H1 (cell line): ENCODE results near the gene NKD2. TPM values are rescaled to one million over a fixed set of nuclear protein-coding genes. Genes with fewer than 3 reads are reported as not detected.

Source experiments
- CTCF ChIA-PET: fragments of 300-600 bp; sonication (Branson Sonifier 250); formaldehyde crosslinking; loops from one replicate; lab custom pipeline; 2021; ENCODE audit not compliant: partially characterized antibody; lab: Charles Lee
- POLR2A ChIA-PET: fragments of 300-600 bp; sonication (Branson Sonifier 250); formaldehyde crosslinking; loops from one replicate; lab custom pipeline; 2021; ENCODE audit warnings: inconsistent platforms; ENCODE audit not compliant: partially characterized antibody; lab: Charles Lee
- DNase-seq, 2 experiments: peaks; one replicate each; pipeline versions ENCODE4 v3.0.0 to v3.0.0-alpha.2; 2010 to 2022; ENCODE audit warnings: low spot score in 2 of 2, low read depth in 1 of 2, mixed read lengths in 1 of 2
- FAIRE-seq: peaks from 2 replicates; lab custom pipeline; 2011; peaks lifted over from hg19 to GRCh38; lab: Jason Lieb, UNC
- H2AFZ ChIP-seq: 2 replicates; pipeline ENCODE4 v1.8.1; 2012; ENCODE audit warnings: low read length, inconsistent platforms
- H2AK5ac ChIP-seq: 2 replicates; pipeline ENCODE4 v1.6.1; 2013; ENCODE audit warnings: low read depth, low read length
- H2BK120ac ChIP-seq: replicated peaks from 2 replicates; pipeline ENCODE3; 2013; ENCODE audit warnings: low read depth, low read length, inconsistent platforms
- H2BK12ac ChIP-seq: 2 replicates; pipeline ENCODE4 v1.6.1; 2013; ENCODE audit warnings: low read depth, low read length
- H2BK15ac ChIP-seq: 2 replicates; pipeline ENCODE4 v1.6.1; 2013; ENCODE audit warnings: low read length
- H2BK20ac ChIP-seq: 2 replicates; pipeline ENCODE4 v1.6.1; 2013; ENCODE audit warnings: low read length
- H2BK5ac ChIP-seq: 2 replicates; pipeline ENCODE4 v1.6.1; 2013; ENCODE audit warnings: low read depth, low read length
- H3K14ac ChIP-seq: 2 replicates; pipeline ENCODE4 v1.6.1; 2013; ENCODE audit warnings: inconsistent platforms; ENCODE audit not compliant: insufficient read length
- H3K18ac ChIP-seq: 2 replicates; pipeline ENCODE4 v1.6.1; 2013; ENCODE audit warnings: low read length; ENCODE audit errors: extremely low read depth
- H3K23ac ChIP-seq: 2 replicates; pipeline ENCODE4 v1.6.1; 2013; ENCODE audit warnings: inconsistent platforms; ENCODE audit not compliant: insufficient read length
- H3K23me2 ChIP-seq: 2 replicates; pipeline ENCODE4 v1.6.1; 2013; ENCODE audit warnings: low read depth, low read length
- H3K27ac ChIP-seq: 2 replicates; pipeline ENCODE4 v1.6.1; 2011; ENCODE audit warnings: low read depth, low read length, inconsistent platforms
- H3K27me3 ChIP-seq, 4 experiments: replicated peaks in 1 of 4; 1 replicate in 1 of 4; 2 replicates in 3 of 4; pipeline versions ENCODE4 v1.6.1 to v1.8.1; 2011 to 2013; ENCODE audit warnings: low read length in 3 of 4, mild to moderate bottlenecking in 3 of 4, inconsistent platforms in 2 of 4, mixed read lengths in 2 of 4, moderate library complexity in 1 of 4; ENCODE audit not compliant: control insufficient read depth in 3 of 4, insufficient read depth in 3 of 4; ENCODE audit errors: extremely low read depth in 1 of 4
- H3K36me3 ChIP-seq, 4 experiments: 2 replicates each; pipeline versions ENCODE4 v1.6.1 to v1.8.1; 2011 to 2013; ENCODE audit warnings: mild to moderate bottlenecking in 4 of 4, low read length in 3 of 4, moderate library complexity in 2 of 4, control low read depth in 1 of 4, inconsistent platforms in 1 of 4; ENCODE audit not compliant: insufficient read depth in 4 of 4, control insufficient read depth in 2 of 4
- H3K4ac ChIP-seq: replicated peaks from 2 replicates; pipeline ENCODE3; 2013; ENCODE audit warnings: low read length, low read depth, mixed read lengths, inconsistent platforms; ENCODE audit not compliant: insufficient read length
- H3K4me1 ChIP-seq, 4 experiments: replicated peaks in 1 of 4; 1 replicate in 1 of 4; 2 replicates in 3 of 4; pipeline versions ENCODE4 v1.6.1 to v1.8.1; 2011 to 2013; ENCODE audit warnings: low read length in 3 of 4, inconsistent platforms in 2 of 4, mixed read lengths in 1 of 4; ENCODE audit not compliant: insufficient read depth in 4 of 4, control insufficient read depth in 3 of 4
- H3K4me2 ChIP-seq, 2 experiments: 2 replicates each; pipeline versions ENCODE4 v1.6.1 to v1.8.1; 2011 to 2013; ENCODE audit warnings: low read depth in 2 of 2, low read length in 2 of 2, control low read depth in 1 of 2, inconsistent platforms in 1 of 2, mild to moderate bottlenecking in 1 of 2; ENCODE audit not compliant: insufficient read depth in 1 of 2
- H3K4me3 ChIP-seq, 4 experiments: fragments of 200-600, 300-600 bp in 1 of 4; sonication (generic), shearing (Covaris generic), sonication (Bioruptor Twin) in 1 of 4; 2 replicates each; pipeline versions ENCODE4 v1.5.1 to v1.8.1; 2011 to 2016; ENCODE audit warnings: low read length in 4 of 4, low read depth in 3 of 4, control low read depth in 2 of 4, inconsistent platforms in 2 of 4, mild to moderate bottlenecking in 2 of 4, mixed read lengths in 1 of 4, moderate library complexity in 1 of 4; ENCODE audit not compliant: insufficient read depth in 2 of 4; ENCODE audit errors: extremely low read depth in 1 of 4
- H3K56ac ChIP-seq: replicated peaks from 2 replicates; pipeline ENCODE3; 2013; ENCODE audit warnings: low read depth, mild to moderate bottlenecking, mixed read lengths, low read length, inconsistent platforms; ENCODE audit not compliant: insufficient read length
- H3K79me1 ChIP-seq: 2 replicates; pipeline ENCODE4 v1.6.1; 2013; ENCODE audit warnings: low read depth, low read length, control low read depth
- H3K79me2 ChIP-seq, 2 experiments: 2 replicates each; pipeline versions ENCODE4 v1.6.1 to v1.8.1; 2012 to 2013; ENCODE audit warnings: low read length in 2 of 2, mild to moderate bottlenecking in 2 of 2, inconsistent platforms in 1 of 2; ENCODE audit not compliant: insufficient read depth in 2 of 2, control insufficient read depth in 1 of 2
- H3K9ac ChIP-seq, 4 experiments: replicated peaks in 1 of 4; 1 replicate in 1 of 4; 2 replicates in 3 of 4; pipeline versions ENCODE4 v1.6.1 to v1.8.1; 2011 to 2013; ENCODE audit warnings: low read depth in 3 of 4, low read length in 3 of 4, control low read depth in 2 of 4, mild to moderate bottlenecking in 2 of 4, moderate library complexity in 2 of 4, inconsistent platforms in 1 of 4; ENCODE audit errors: extremely low read depth in 1 of 4
- H3K9me3 ChIP-seq, 2 experiments: 2 replicates each; pipeline versions ENCODE4 v1.6.1 to v1.8.1; 2012 to 2013; ENCODE audit warnings: mild to moderate bottlenecking in 2 of 2, moderate library complexity in 2 of 2, control low read depth in 1 of 2, inconsistent platforms in 1 of 2, low read depth in 1 of 2, low read length in 1 of 2, mixed read lengths in 1 of 2; ENCODE audit not compliant: insufficient read depth in 2 of 2
- H4K20me1 ChIP-seq, 2 experiments: replicated peaks in 1 of 2; 2 replicates each; pipeline versions ENCODE3 to v1.8.1; 2011 to 2013; ENCODE audit warnings: inconsistent platforms in 2 of 2, low read length in 2 of 2, mild to moderate bottlenecking in 1 of 2; ENCODE audit not compliant: insufficient read depth in 2 of 2, control insufficient read depth in 1 of 2
- H4K5ac ChIP-seq: 2 replicates; pipeline ENCODE4 v1.6.1; 2013; ENCODE audit warnings: low read length, low read depth, mixed read lengths, inconsistent platforms; ENCODE audit not compliant: insufficient read length
- H4K8ac ChIP-seq: 2 replicates; pipeline ENCODE4 v1.8.0; 2013; ENCODE audit warnings: mild to moderate bottlenecking, moderate library complexity, low read length, inconsistent platforms; ENCODE audit not compliant: insufficient read depth; ENCODE audit errors: extremely low read depth
- H4K91ac ChIP-seq: replicated peaks from 2 replicates; pipeline ENCODE3; 2013; ENCODE audit warnings: low read length, mixed read lengths, inconsistent platforms; ENCODE audit not compliant: insufficient read length
- CHD1 ChIP-seq: IDR thresholded peaks from 2 replicates; pipeline ENCODE4 v1.6.1; 2012; ENCODE audit warnings: low read depth, low read length, improper control_type of control experiment
- EGR1 ChIP-seq: IDR thresholded peaks from 2 replicates; pipeline ENCODE4 v1.6.1; 2011; ENCODE audit warnings: low read depth, low read length, borderline replicate concordance
- KDM1A ChIP-seq: fragments of 200-600, 300-600 bp; sonication (generic); IDR thresholded peaks from 2 replicates; pipeline ENCODE4 v1.7.1; 2016; ENCODE audit warnings: mild to moderate bottlenecking, low read length, borderline replicate concordance
- PHF8 ChIP-seq: fragments of 200-600 bp; sonication (generic); conservative IDR thresholded peaks from 2 replicates; pipeline ENCODE4 v1.7.1; 2012; ENCODE audit warnings: low read depth, mild to moderate bottlenecking, inconsistent platforms, low read length, moderate library complexity
- RFX5 ChIP-seq: IDR thresholded peaks from 2 replicates; pipeline ENCODE4 v1.6.1; 2011; ENCODE audit warnings: low read depth, low read length, improper control_type of control experiment, borderline replicate concordance
- SIN3A ChIP-seq, 2 experiments: IDR thresholded peaks in 1 of 2; conservative IDR thresholded peaks in 1 of 2; 2 replicates each; pipeline ENCODE4 v1.6.1; 2011 to 2012; ENCODE audit warnings: low read length in 2 of 2, improper control_type of control experiment in 1 of 2, low read depth in 1 of 2, mild to moderate bottlenecking in 1 of 2
- SP1 ChIP-seq: IDR thresholded peaks from 2 replicates; pipeline ENCODE4 v1.6.1; 2011; ENCODE audit warnings: low read depth, low read length
- TCF12 ChIP-seq: IDR thresholded peaks from 2 replicates; pipeline ENCODE4 v1.6.1; 2011; ENCODE audit warnings: low read depth, mild to moderate bottlenecking, low read length
- ZNF274 ChIP-seq: IDR thresholded peaks from 2 replicates; pipeline ENCODE4 v1.7.0; 2012; ENCODE audit warnings: low read length, borderline replicate concordance; ENCODE audit errors: extremely low read depth
- whole genome bisulfite sequencing, 2 experiments: shearing (Covaris generic) in 1 of 2; methylation state at CpG; one replicate each; pipeline versions ENCODE4 v1.1.6 to v1.1.7; 2013 to 2015; ENCODE audit warnings: low lambda C conversion rate in 2 of 2, mixed read lengths in 2 of 2, inconsistent platforms in 1 of 2, low coverage in 1 of 2, missing lambda C conversion rate in 1 of 2; ENCODE audit not compliant: insufficient replicate concordance in 2 of 2, insufficient coverage in 1 of 2, insufficient read length in 1 of 2; ENCODE audit errors: extremely low coverage in 1 of 2, missing lambda C conversion rate in 1 of 2; 5-methylcytosine and 5-hydroxymethylcytosine counted together
- polyA plus RNA-seq, 7 experiments: library from polyadenylated mRNA; depleted of rRNA in 3 of 7; stranded (reverse) in 5 of 7; unstranded in 2 of 7; fragments of >200 nt in 5 of 7; fragments of 200-250 nt in 2 of 7; gene quantifications; 1 replicate in 5 of 7; 2 replicates in 1 of 7; 4 replicates in 1 of 7; pipeline versions ENCODE4 v1.2.1 to v1.2.3, GENCODE V29; 2011 to 2013; ENCODE audit warnings: missing spikeins in 2 of 7, mixed read lengths in 2 of 7
- total RNA-seq: library from RNA; stranded (reverse); fragmentation: NEBNext Ultra II Directional; extraction: Animal tissue kit (Norgen Biotek cat#: 25700); gene quantifications from 2 replicates; pipeline ENCODE4 v1.2.1, GENCODE V29; 2021
- TF ChIP-seq, protein P1 (sequence below): IDR thresholded peaks from 2 replicates; pipeline ENCODE4 v1.6.1; 2011; ENCODE audit warnings: low read length, improper control_type of control experiment

Gene NKD2
- total and polyA plus RNA-seq, 2 of the 8 experiments (the other 6 are each of a cell fraction or from before 2014, with no cell fraction given), result 5.5 to 7.9 TPM

DNA sequence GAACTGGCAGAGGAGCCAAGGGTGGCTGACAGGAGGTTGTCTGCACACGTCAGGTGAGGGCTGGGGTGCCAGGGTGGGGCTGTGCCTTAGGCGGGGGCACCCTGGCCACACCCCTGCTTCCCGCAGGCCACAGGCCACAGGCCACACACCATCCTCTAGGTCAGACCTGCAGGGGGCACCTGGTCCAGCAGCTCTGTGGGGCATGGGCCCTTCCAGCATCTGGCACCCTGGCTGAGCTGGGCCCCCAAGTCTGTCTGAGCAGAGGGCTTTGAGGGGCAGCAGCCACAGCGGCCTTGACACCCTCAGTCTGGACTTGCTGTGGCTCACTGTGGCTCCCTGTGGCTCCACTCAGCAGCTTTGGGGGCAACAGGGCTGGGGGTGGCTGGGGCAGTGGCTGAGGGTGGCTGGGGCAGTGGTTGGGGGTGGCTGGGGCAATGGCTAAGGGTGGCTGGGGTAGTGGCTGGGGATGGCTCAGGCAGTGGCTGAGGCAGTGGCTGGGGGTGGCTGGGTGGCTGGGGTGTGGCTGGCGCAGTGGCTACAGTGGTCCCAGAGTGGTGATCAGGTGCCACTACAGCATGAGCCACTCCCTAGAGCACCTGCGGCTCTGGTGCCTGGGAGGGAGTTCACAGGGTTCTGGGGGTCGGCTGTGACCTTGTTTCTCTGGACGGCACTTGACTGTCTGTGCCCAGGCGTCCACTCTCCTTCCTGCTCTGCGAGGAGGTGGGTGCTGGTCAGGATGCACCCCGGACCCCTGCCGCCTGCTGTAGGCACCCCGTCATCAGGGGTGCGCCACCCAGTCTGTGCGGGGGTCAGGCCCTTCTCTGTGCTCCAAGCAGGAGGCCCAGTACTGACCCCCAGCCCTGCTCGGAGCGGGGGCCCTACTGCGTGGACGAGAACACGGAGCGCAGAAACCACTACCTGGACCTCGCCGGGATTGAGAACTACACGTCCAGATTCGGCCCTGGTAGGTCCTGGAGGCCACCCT, 27.1 kb downstream of the NKD2 start:
- Histone ChIP-seq H2BK120ac (no peak overlapping the region), H2BK5ac (no peak overlapping the region), H3K79me1 (no peaks in the 10 kb centered on the region), H3K23ac (no peak overlapping the region), H3K27me3 (no peaks in the 10 kb centered on the region), H3K9me3 (peaks cover 8 to 9% of the 10 kb centered on the region in 2 experiments; a peak in 3 of 4 replicates), H4K5ac (no peak overlapping the region), H3K4me3 (no peak overlapping the region), H3K4me2 (no peak overlapping the region), H2AFZ (no peak overlapping the region), H3K4ac (no peak overlapping the region), H3K14ac (no peak overlapping the region), H3K36me3 (no peaks in the 10 kb centered on the region), H2BK15ac (no peak overlapping the region), H3K56ac (no peak overlapping the region), H3K79me2 (no peaks in the 10 kb centered on the region), H3K4me1 (no peaks in the 10 kb centered on the region; a peak in 1 of 7 replicates), H2BK20ac (no peak overlapping the region), H3K18ac (no peak overlapping the region), H3K9ac (no peak overlapping the region), H3K23me2 (peaks cover 1% of the 10 kb centered on the region; the same call in 1 of the 2 replicates), H3K27ac (no peak overlapping the region), H2AK5ac (no peak overlapping the region), H4K91ac (no peak overlapping the region), H2BK12ac (no peak overlapping the region), H4K8ac (peak overlapping the region; percentile 46; the same call in 1 of the 2 replicates), H4K20me1 (peaks cover 0 to 4% of the 10 kb centered on the region in 2 experiments)
- POLR2A ChIA-PET, result no interaction called here
- DNase-seq, result no peak
- WGBS, 2 experiments, result 85% methylated on average over 18 of the region's 25 CpGs; no CpG with 5 or more reads in 1 of the 2 experiments
- CTCF ChIA-PET, result no interaction called here
- FAIRE-seq, result no peak
- TF ChIP-seq ZNF274 (no peak), SIN3A (conservative IDR thresholded peaks at IDR 0.05 in 1 of 2, IDR thresholded peaks at IDR 0.05 in 1 of 2; ENCODE audit: low read depth in 1 of 2, low read length in 2 of 2) (no peak), CHD1 (no peak), PHF8 (no peak), RFX5 (no peak), TCF12 (no peak), EGR1 (no peak), KDM1A (no peak), SP1 (no peak)
- TF ChIP-seq, protein P1, sequence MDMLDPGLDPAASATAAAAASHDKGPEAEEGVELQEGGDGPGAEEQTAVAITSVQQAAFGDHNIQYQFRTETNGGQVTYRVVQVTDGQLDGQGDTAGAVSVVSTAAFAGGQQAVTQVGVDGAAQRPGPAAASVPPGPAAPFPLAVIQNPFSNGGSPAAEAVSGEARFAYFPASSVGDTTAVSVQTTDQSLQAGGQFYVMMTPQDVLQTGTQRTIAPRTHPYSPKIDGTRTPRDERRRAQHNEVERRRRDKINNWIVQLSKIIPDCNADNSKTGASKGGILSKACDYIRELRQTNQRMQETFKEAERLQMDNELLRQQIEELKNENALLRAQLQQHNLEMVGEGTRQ, result no peak
